HCT116 (cell line): Measurements from ENCODE around the gene TMEM145. TPM values are rescaled to one million over a fixed set of nuclear protein-coding genes. Genes with fewer than 3 reads are reported as not detected.

Source experiments
- ATAC-seq: fragments of 200-7000 bp; cut with Tn5 transposase; 2 replicates; pipeline ENCODE4 v1.9.1; 2020; ENCODE audit warnings: mild to moderate bottlenecking, moderate library complexity
- BruUV-seq: library from RNA; stranded (reverse); fragments of 400-500 nt; replicated peaks from 2 replicates; lab custom pipeline; 2021; lab: Mats Ljungman, UMichigan
- CTCF ChIA-PET: fragments of 300-600 bp; sonication (Branson Sonifier 250); formaldehyde crosslinking; loops from one replicate; lab custom pipeline; 2021; ENCODE audit warnings: antibody characterized with exemption; lab: Charles Lee
- POLR2A ChIA-PET: fragments of 300-600, 350-600 bp; sonication (Branson Sonifier 250); formaldehyde crosslinking; loops from one replicate; lab custom pipeline; 2021; ENCODE audit warnings: antibody characterized with exemption; lab: Charles Lee
- RAD21 ChIA-PET, 2 experiments: fragments of 300-600 bp; sonication (Branson Sonifier 250); formaldehyde crosslinking; loops; one replicate each; lab custom pipeline; 2023; ENCODE audit warnings: low total read pairs in 2 of 2; ENCODE audit not compliant: uncharacterized antibody in 2 of 2, unreplicated experiment in 2 of 2, low non-redundant PET in 1 of 2; lab: Charles Lee
- DNase-seq: peaks from one replicate; pipeline ENCODE4 v3.0.0-alpha.2; 2010; ENCODE audit warnings: low read depth, low spot score
- H2AFZ ChIP-seq: fragments of 200-600 bp; shearing (Covaris generic), sonication (generic); 2 replicates; pipeline ENCODE4 v1.6.1; 2017; ENCODE audit warnings: low read depth, mixed run types, mixed read lengths, antibody characterized with exemption, low read length; ENCODE audit not compliant: poor library complexity, severe bottlenecking
- H3K27ac ChIP-seq: 2 replicates; pipeline ENCODE4 v1.5.1; 2012; ENCODE audit warnings: low read depth, low read length
- H3K27me3 ChIP-seq: fragments of 200-600 bp; sonication (generic); 2 replicates; pipeline ENCODE4 v1.6.1; 2016; ENCODE audit warnings: mixed run types, low read length, mixed read lengths; ENCODE audit not compliant: insufficient read depth
- H3K36me3 ChIP-seq, 2 experiments: fragments of 200-500 bp in 1 of 2; fragments of 200-600 bp in 1 of 2; sonication (Bioruptor generic) in 1 of 2; sonication (generic) in 1 of 2; 2 replicates each; pipeline versions ENCODE4 v1.5.1 to v1.6.1; 2014 to 2016; ENCODE audit warnings: low read length in 2 of 2, inconsistent platforms in 1 of 2, mixed read lengths in 1 of 2, mixed run types in 1 of 2; ENCODE audit not compliant: insufficient read depth in 2 of 2, control insufficient read depth in 1 of 2
- H3K4me1 ChIP-seq, 2 experiments: fragments of 200-600 bp in 1 of 2; sonication (generic) in 1 of 2; 2 replicates each; pipeline versions ENCODE4 v1.5.1 to v1.6.1; 2012 to 2017; ENCODE audit warnings: low read length in 2 of 2, inconsistent platforms in 1 of 2, mild to moderate bottlenecking in 1 of 2, mixed read lengths in 1 of 2, mixed run types in 1 of 2, moderate library complexity in 1 of 2; ENCODE audit not compliant: insufficient read depth in 2 of 2, control insufficient read depth in 1 of 2
- H3K4me2 ChIP-seq: fragments of 200-600 bp; sonication (generic); 2 replicates; pipeline ENCODE4 v1.6.1; 2017; ENCODE audit warnings: mixed run types, low read length, mixed read lengths
- H3K4me3 ChIP-seq, 2 experiments: fragments of 200-600 bp in 1 of 2; sonication (generic) in 1 of 2; replicated peaks in 1 of 2; 2 replicates each; pipeline ENCODE4 v1.5.1; 2011 to 2016; ENCODE audit warnings: low read length in 2 of 2, control low read depth in 1 of 2, low read depth in 1 of 2, mild to moderate bottlenecking in 1 of 2, mixed read lengths in 1 of 2, mixed run types in 1 of 2
- H3K79me2 ChIP-seq: fragments of 200-600 bp; sonication (generic); 2 replicates; pipeline ENCODE4 v1.6.1; 2017; ENCODE audit warnings: mild to moderate bottlenecking, mixed run types, low read length, moderate library complexity, mixed read lengths; ENCODE audit not compliant: insufficient read depth
- H3K9ac ChIP-seq: fragments of 200-600 bp; sonication (generic); 2 replicates; pipeline ENCODE4 v1.6.1; 2016; ENCODE audit warnings: low read length, mixed read lengths
- H3K9me2 ChIP-seq: fragments of 200-600 bp; sonication (generic), shearing (Covaris generic); 2 replicates; pipeline ENCODE4 v1.6.1; 2017; ENCODE audit warnings: mixed run types, mild to moderate bottlenecking, moderate library complexity; ENCODE audit not compliant: insufficient read depth
- H3K9me3 ChIP-seq, 2 experiments: fragments of 200-500 bp in 1 of 2; fragments of 200-600 bp in 1 of 2; sonication (Bioruptor generic) in 1 of 2; sonication (generic) in 1 of 2; 2 replicates each; pipeline ENCODE4 v1.6.1; 2014 to 2017; ENCODE audit warnings: low read length in 2 of 2, mixed read lengths in 2 of 2, inconsistent platforms in 1 of 2, low read depth in 1 of 2, mild to moderate bottlenecking in 1 of 2, mixed run types in 1 of 2, moderate library complexity in 1 of 2; ENCODE audit not compliant: control insufficient read depth in 1 of 2, insufficient read depth in 1 of 2
- H4K20me1 ChIP-seq: fragments of 200-600 bp; sonication (generic), shearing (Covaris generic); 2 replicates; pipeline ENCODE4 v1.6.1; 2017; ENCODE audit warnings: mixed run types, mild to moderate bottlenecking, moderate library complexity; ENCODE audit not compliant: insufficient read depth
- CBX3 ChIP-seq: IDR thresholded peaks from 2 replicates; pipeline ENCODE4 v1.6.1; 2012; ENCODE audit warnings: low read depth
- CEBPB ChIP-seq: IDR thresholded peaks from 2 replicates; pipeline ENCODE4 v1.6.1; 2012; ENCODE audit warnings: low read depth
- EGR1 ChIP-seq: IDR thresholded peaks from 2 replicates; pipeline ENCODE4 v1.6.1; 2012; ENCODE audit warnings: low read depth
- ELF1 ChIP-seq: IDR thresholded peaks from 2 replicates; pipeline ENCODE4 v1.6.1; 2012; ENCODE audit warnings: low read depth, borderline replicate concordance
- EZH2phosphoT487 ChIP-seq: fragments of 200-600 bp; IDR thresholded peaks from 2 replicates; pipeline ENCODE4 v1.6.1; 2018; ENCODE audit warnings: antibody characterized with exemption, borderline replicate concordance
- FOSL1 ChIP-seq: IDR thresholded peaks from 2 replicates; pipeline ENCODE4 v1.6.1; 2012; ENCODE audit warnings: low read depth
- JUND ChIP-seq: IDR thresholded peaks from 2 replicates; pipeline ENCODE4 v1.6.1; 2012
- POLR2A ChIP-seq: IDR thresholded peaks from 2 replicates; pipeline ENCODE4 v1.7.0; 2011; ENCODE audit warnings: borderline replicate concordance; ENCODE audit not compliant: insufficient read depth, insufficient read length; ENCODE audit errors: extremely low read depth
- POLR2AphosphoS5 ChIP-seq: IDR thresholded peaks from 2 replicates; pipeline ENCODE4 v1.6.1; 2011; ENCODE audit warnings: mild to moderate bottlenecking, low read depth, low read length, moderate library complexity
- RAD21 ChIP-seq: IDR thresholded peaks from 2 replicates; pipeline ENCODE4 v1.6.1; 2012; ENCODE audit warnings: low read depth, mild to moderate bottlenecking
- SP1 ChIP-seq: IDR thresholded peaks from 2 replicates; pipeline ENCODE4 v1.6.1; 2012; ENCODE audit warnings: low read depth
- SRF ChIP-seq: IDR thresholded peaks from 2 replicates; pipeline ENCODE4 v1.6.1; 2012; ENCODE audit warnings: low read depth
- TCF7L2 ChIP-seq: IDR thresholded peaks from 2 replicates; pipeline ENCODE4 v1.7.0; 2011; ENCODE audit warnings: borderline replicate concordance, inconsistent platforms; ENCODE audit not compliant: insufficient read depth, insufficient read length; ENCODE audit errors: extremely low read depth
- YY1 ChIP-seq: IDR thresholded peaks from 2 replicates; pipeline ENCODE4 v1.6.1; 2011; ENCODE audit warnings: low read length, low read depth, moderate library complexity, mild to moderate bottlenecking; ENCODE audit not compliant: insufficient replicate concordance; ENCODE audit errors: extremely low read depth
- ZBTB33 ChIP-seq: IDR thresholded peaks from 2 replicates; pipeline ENCODE4 v1.6.1; 2011; ENCODE audit warnings: mild to moderate bottlenecking, low read length, moderate library complexity; ENCODE audit not compliant: insufficient replicate concordance; ENCODE audit errors: extremely low read depth
- intact Hi-C: fragments of 100-400 bp; cut with micrococcal nuclease; formaldehyde crosslinking; loops from 2 replicates; pipeline ENCODE4 v1.10.0; 2022
- total RNA-seq: library from RNA; stranded (reverse); gene quantifications from one replicate; pipeline ENCODE4 v1.2.1, GENCODE V29; 2021; ENCODE audit not compliant: unreplicated experiment
- TF ChIP-seq, protein P1 (sequence below): IDR thresholded peaks from 2 replicates; pipeline ENCODE4 v1.6.1; 2012
- TF ChIP-seq, protein P2 (sequence below): IDR thresholded peaks from 2 replicates; pipeline ENCODE4 v1.6.1; 2012; ENCODE audit warnings: low read depth

TMEM145 gene
- total RNA-seq, 1 experiment from 2014 or later: 7.2 TPM

GRCh38 chr19:42268704-42269477 is 44.2 kb upstream of the TMEM145 start, which contains the start of gene CIC:
CIC (plus strand) TSS chr19:42269252; CDS start chr19:42271784, 2,532 bp downstream.
- peak within 1 kb of the TSS; percentile 90 for H3K27ac ChIP-seq
- no peak within 1 kb of the TSS for H2AFZ ChIP-seq
- peak; percentile 100 for DNase-seq
- RAD21 ChIA-PET: no interaction called here
- peak; percentile 87 for ATAC-seq
- H3K9me2 ChIP-seq: no peaks in the 10 kb centered on the region
- CTCF ChIA-PET: interaction anchor here (0.6 to 2.1 kb wide), 3 partner anchors 10 to 23 kb away, joined by 3 to 22 read pairs (median 3); no protein-coding TSS in a partner anchor
- no peaks in the 10 kb centered on the region for H3K27me3 ChIP-seq
- no peaks in the 10 kb centered on the region for H4K20me1 ChIP-seq
- H3K9me3 ChIP-seq: no peaks in the 10 kb centered on the region
- intact Hi-C loops: loop anchor here (1.0 kb wide), 1 partner anchor 11 kb away; no protein-coding TSS in a partner anchor
- no peaks in the 10 kb centered on the region for H3K36me3 ChIP-seq
- POLR2A ChIA-PET: interaction anchor here (0.5 to 1.6 kb wide), 3 partner anchors 11 to 54 kb away, joined by 3 to 4 read pairs (median 3); no protein-coding TSS in a partner anchor
- H3K4me3 ChIP-seq: peak within 1 kb of the TSS; percentile 74 to 80
- peak within 1 kb of the TSS; percentile 93 for H3K4me2 ChIP-seq
- TSS peak; percentile 73 for BruUV-seq
- H3K9ac ChIP-seq: peak within 1 kb of the TSS; percentile 74
- TF ChIP-seq POLR2A (no peak), CEBPB (no peak), ZBTB33 (no peak), TCF7L2 (peak; percentile 14), SP1 (peak; percentile 100), EGR1 (no peak), FOSL1 (no peak), CBX3 (no peak), SRF (no peak), JUND (no peak), YY1 (peak; percentile 77), POLR2AphosphoS5 (no peak), EZH2phosphoT487 (no peak), RAD21 (no peak), ELF1 (no peak; the same call in 1 of the 2 replicates)
- TF ChIP-seq, protein P1, sequence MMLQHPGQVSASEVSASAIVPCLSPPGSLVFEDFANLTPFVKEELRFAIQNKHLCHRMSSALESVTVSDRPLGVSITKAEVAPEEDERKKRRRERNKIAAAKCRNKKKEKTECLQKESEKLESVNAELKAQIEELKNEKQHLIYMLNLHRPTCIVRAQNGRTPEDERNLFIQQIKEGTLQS: no peak
- TF ChIP-seq, protein P2, sequence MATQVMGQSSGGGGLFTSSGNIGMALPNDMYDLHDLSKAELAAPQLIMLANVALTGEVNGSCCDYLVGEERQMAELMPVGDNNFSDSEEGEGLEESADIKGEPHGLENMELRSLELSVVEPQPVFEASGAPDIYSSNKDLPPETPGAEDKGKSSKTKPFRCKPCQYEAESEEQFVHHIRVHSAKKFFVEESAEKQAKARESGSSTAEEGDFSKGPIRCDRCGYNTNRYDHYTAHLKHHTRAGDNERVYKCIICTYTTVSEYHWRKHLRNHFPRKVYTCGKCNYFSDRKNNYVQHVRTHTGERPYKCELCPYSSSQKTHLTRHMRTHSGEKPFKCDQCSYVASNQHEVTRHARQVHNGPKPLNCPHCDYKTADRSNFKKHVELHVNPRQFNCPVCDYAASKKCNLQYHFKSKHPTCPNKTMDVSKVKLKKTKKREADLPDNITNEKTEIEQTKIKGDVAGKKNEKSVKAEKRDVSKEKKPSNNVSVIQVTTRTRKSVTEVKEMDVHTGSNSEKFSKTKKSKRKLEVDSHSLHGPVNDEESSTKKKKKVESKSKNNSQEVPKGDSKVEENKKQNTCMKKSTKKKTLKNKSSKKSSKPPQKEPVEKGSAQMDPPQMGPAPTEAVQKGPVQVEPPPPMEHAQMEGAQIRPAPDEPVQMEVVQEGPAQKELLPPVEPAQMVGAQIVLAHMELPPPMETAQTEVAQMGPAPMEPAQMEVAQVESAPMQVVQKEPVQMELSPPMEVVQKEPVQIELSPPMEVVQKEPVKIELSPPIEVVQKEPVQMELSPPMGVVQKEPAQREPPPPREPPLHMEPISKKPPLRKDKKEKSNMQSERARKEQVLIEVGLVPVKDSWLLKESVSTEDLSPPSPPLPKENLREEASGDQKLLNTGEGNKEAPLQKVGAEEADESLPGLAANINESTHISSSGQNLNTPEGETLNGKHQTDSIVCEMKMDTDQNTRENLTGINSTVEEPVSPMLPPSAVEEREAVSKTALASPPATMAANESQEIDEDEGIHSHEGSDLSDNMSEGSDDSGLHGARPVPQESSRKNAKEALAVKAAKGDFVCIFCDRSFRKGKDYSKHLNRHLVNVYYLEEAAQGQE: no peak
- H3K79me2 ChIP-seq: peaks cover 16% of the 10 kb centered on the region
- peaks cover 23 to 32% of the 10 kb centered on the region in 2 experiments for H3K4me1 ChIP-seq
